HepG2 (cell line): ENCODE data around the gene WDR31. TPM values are rescaled to one million over a fixed set of nuclear protein-coding genes. Genes with fewer than 3 reads are reported as not detected.
A peak's percentile ranks its signal among the peaks of the same experiment; 100 is the strongest.

Source experiments
- ATF7-NPFF ChIP-seq: sonication (generic); formaldehyde crosslinking; IDR thresholded peaks from 2 replicates; pipeline ENCODE4 v1.8.1; 2023; ENCODE audit warnings: mild to moderate bottlenecking, low read depth, missing genetic modification reagents, moderate library complexity
- CHCHD3 ChIP-seq: sonication (generic); formaldehyde crosslinking; IDR thresholded peaks from 2 replicates; pipeline ENCODE4 v1.8.0; 2022; ENCODE audit warnings: mild to moderate bottlenecking, missing genetic modification reagents, moderate library complexity
- FOXA1 ChIP-seq, 2 experiments: fragments of 450-650 bp in 1 of 2; sonication (generic) in 1 of 2; formaldehyde crosslinking in 1 of 2; IDR thresholded peaks; 2 replicates each; pipeline versions ENCODE4 v1.4.0 to v1.6.1; 2016 to 2020; ENCODE audit warnings: missing genetic modification reagents in 1 of 2
- FOXO1 ChIP-seq: sonication (generic); formaldehyde crosslinking; IDR thresholded peaks from 2 replicates; pipeline ENCODE4 v1.4.0; 2020; ENCODE audit warnings: missing genetic modification reagents
- HOXA7 ChIP-seq: sonication (generic); formaldehyde crosslinking; IDR thresholded peaks from 2 replicates; pipeline ENCODE4 v1.8.1; 2022; ENCODE audit warnings: mild to moderate bottlenecking, missing genetic modification reagents, moderate library complexity
- IKZF4 ChIP-seq: sonication (generic); formaldehyde crosslinking; IDR thresholded peaks from 2 replicates; pipeline ENCODE4 v1.5.1; 2020; ENCODE audit warnings: borderline replicate concordance, mild to moderate bottlenecking, low read depth, missing genetic modification reagents; ENCODE audit errors: not compliant biosample characterization
- IKZF5 ChIP-seq: IDR thresholded peaks from 2 replicates; pipeline ENCODE4 v1.6.1; 2018; ENCODE audit warnings: missing genetic modification reagents, mild to moderate bottlenecking, missing compliant biosample characterization
- MYC ChIP-seq: sonication (generic); formaldehyde crosslinking; IDR thresholded peaks from 2 replicates; pipeline ENCODE4 v1.9.0; 2021; ENCODE audit warnings: missing genetic modification reagents, borderline replicate concordance
- NR2F1 ChIP-seq, 2 experiments: fragments of 450-650 bp in 1 of 2; formaldehyde crosslinking in 1 of 2; IDR thresholded peaks; 2 replicates each; pipeline versions ENCODE4 v1.5.0 to v1.6.1; 2016 to 2020; ENCODE audit warnings: mild to moderate bottlenecking in 1 of 2, missing compliant biosample characterization in 1 of 2, missing genetic modification reagents in 1 of 2, moderate library complexity in 1 of 2
- PCBP1 ChIP-seq: fragments of 200-400 bp; formaldehyde crosslinking; IDR thresholded peaks from 2 replicates; pipeline ENCODE4 v1.6.1; 2017; ENCODE audit warnings: mild to moderate bottlenecking, low read depth, low read length, borderline replicate concordance
- PLSCR1 ChIP-seq: sonication (generic); formaldehyde crosslinking; IDR thresholded peaks from 2 replicates; pipeline ENCODE4 v1.5.0; 2020; ENCODE audit warnings: missing genetic modification reagents, mild to moderate bottlenecking, borderline replicate concordance
- RARA ChIP-seq: IDR thresholded peaks from 2 replicates; pipeline ENCODE4 v1.6.1; 2016; ENCODE audit warnings: missing genetic modification reagents, missing compliant biosample characterization
- RBFOX2 ChIP-seq: fragments of 200-400 bp; formaldehyde crosslinking; IDR thresholded peaks from 2 replicates; pipeline ENCODE4 v1.6.1; 2017; ENCODE audit warnings: low read depth, mild to moderate bottlenecking, low read length
- STAT5B ChIP-seq: sonication (generic); formaldehyde crosslinking; IDR thresholded peaks from 2 replicates; pipeline ENCODE4 v1.4.0; 2020; ENCODE audit warnings: missing genetic modification reagents
- TMF1 ChIP-seq: sonication (generic); formaldehyde crosslinking; IDR thresholded peaks from 2 replicates; pipeline ENCODE4 v1.8.1; 2022; ENCODE audit warnings: low read depth, missing genetic modification reagents
- ZBTB7B ChIP-seq: sonication (generic); formaldehyde crosslinking; IDR thresholded peaks from 2 replicates; pipeline ENCODE4 v1.4.0; 2020; ENCODE audit warnings: missing genetic modification reagents
- ZFP62 ChIP-seq: sonication (generic); formaldehyde crosslinking; IDR thresholded peaks from 2 replicates; pipeline ENCODE4 v1.4.0; 2020; ENCODE audit warnings: missing genetic modification reagents
- ZKSCAN5 ChIP-seq: sonication (generic); formaldehyde crosslinking; IDR thresholded peaks from 2 replicates; pipeline ENCODE4 v1.5.1; 2020; ENCODE audit warnings: mild to moderate bottlenecking, missing genetic modification reagents
- ZNF580 ChIP-seq: IDR thresholded peaks from 2 replicates; pipeline ENCODE4 v1.6.1; 2016; ENCODE audit warnings: low read depth, borderline replicate concordance
- ZNF639 ChIP-seq: conservative IDR thresholded peaks from 2 replicates; pipeline ENCODE4 v1.6.1; 2018; ENCODE audit warnings: missing genetic modification reagents
- ZNF720 ChIP-seq: sonication (generic); formaldehyde crosslinking; IDR thresholded peaks from 2 replicates; pipeline ENCODE4 v1.4.0; 2020; ENCODE audit warnings: missing genetic modification reagents
- ZNF75D ChIP-seq: sonication (generic); formaldehyde crosslinking; IDR thresholded peaks from 2 replicates; pipeline ENCODE4 v1.8.1; 2023; ENCODE audit warnings: missing genetic modification reagents, mild to moderate bottlenecking, borderline replicate concordance
- ZNF781 ChIP-seq: sonication (generic); formaldehyde crosslinking; IDR thresholded peaks from 2 replicates; pipeline ENCODE4 v1.5.1; 2020; ENCODE audit warnings: borderline replicate concordance, mild to moderate bottlenecking, missing genetic modification reagents; ENCODE audit errors: not compliant biosample characterization
- ZNF816 ChIP-seq: sonication (generic); formaldehyde crosslinking; IDR thresholded peaks from 2 replicates; pipeline ENCODE4 v1.8.0; 2022; ENCODE audit warnings: missing genetic modification reagents, mild to moderate bottlenecking, borderline replicate concordance
- ZSCAN22 ChIP-seq: sonication (generic); formaldehyde crosslinking; IDR thresholded peaks from 2 replicates; pipeline ENCODE4 v1.4.0; 2020; ENCODE audit warnings: mild to moderate bottlenecking, missing genetic modification reagents
- polyA plus RNA-seq, 8 experiments: library from polyadenylated mRNA; depleted of rRNA in 3 of 8; stranded (reverse) in 7 of 8; unstranded in 1 of 8; fragments of >200 nt; fragmentation: Illumina TruSeq in 4 of 8; extraction: Trizol in 4 of 8; gene quantifications; 2 replicates each; pipeline versions ENCODE4 v1.2.1 to v1.2.3, GENCODE V29; 2011 to 2016; ENCODE audit warnings: low read depth in 4 of 8, missing spikeins in 1 of 8, mixed read lengths in 1 of 8; ENCODE audit not compliant: insufficient read depth in 1 of 8
- total RNA-seq, 5 experiments: library from RNA; depleted of rRNA; stranded (reverse); fragments of >200 nt; fragmentation: Illumina TruSeq; extraction: Trizol; gene quantifications; 2 replicates each; pipeline ENCODE4 v1.2.3, GENCODE V29; 2016; ENCODE audit warnings: low read depth in 1 of 5

The WDR31 gene
- total and polyA plus RNA-seq, 2 of the 13 experiments (the other 11 are each of a cell fraction or from before 2014, with no cell fraction given), result 0.33 to 1.7 TPM

GRCh38 chr9:113340011-113340699 lies at the start of gene WDR31 (continued):
- TF ChIP-seq PLSCR1 (no peak), FOXA1 (IDR thresholded peaks at IDR 0.05) (no peak), FOXA1 (CRISPR knock-in tag; IDR thresholded peaks at IDR 0.05) (peak; percentile 57; the same call in 1 of the 2 replicates), ATF7-NPFF (peak; percentile 59), PCBP1 (no peak), FOXO1 (peak; percentile 77), MYC (CRISPR knock-in tag) (peak; percentile 95), IKZF4 (CRISPR knock-in tag) (peak; percentile 67), ZFP62 (CRISPR knock-in tag) (no peak), CHCHD3 (CRISPR knock-in tag) (0 out of 2 replicates have a peak, but pooled peaks have one; percentile 78), HOXA7 (CRISPR knock-in tag) (no peak), ZBTB7B (peak; percentile 98), ZNF816 (CRISPR knock-in tag) (peak; percentile 85), RBFOX2 (peak; percentile 75), TMF1 (CRISPR knock-in tag) (no peak; the same call in 1 of the 2 replicates), ZNF781 (CRISPR knock-in tag) (peak; percentile 92), NR2F1 (CRISPR knock-in tag; IDR thresholded peaks at IDR 0.05) (no peak), ZNF639 (CRISPR knock-in tag) (peak; percentile 76; the same call in 1 of the 2 replicates), STAT5B (CRISPR knock-in tag) (no peak), ZNF720 (CRISPR knock-in tag) (no peak), ZSCAN22 (no peak), ZKSCAN5 (CRISPR knock-in tag) (no peak), ZNF580 (CRISPR knock-in tag) (peak; percentile 59; the same call in 1 of the 2 replicates), RARA (CRISPR knock-in tag) (peak; percentile 58), ZNF75D (CRISPR knock-in tag) (no peak), IKZF5 (CRISPR knock-in tag) (peak; percentile 95)
